Kidney tubule cell (primary cell): ENCODE data around the gene ANO2.

Source experiments
- DNase-seq: peaks from one replicate; pipeline ENCODE4 v3.0.0-alpha.2; 2018; ENCODE audit warnings: low spot score

The ANO2 gene

GRCh38 chr12:5817246-5817645 lies 127.8 kb downstream of the ANO2 start:
- DNase-seq = peak; percentile 72

GRCh38 chr12:5809586-5809985 lies 135.5 kb downstream of the ANO2 start:
- DNase-seq = no peak

GRCh38 chr12:5808981-5809380 lies 136.1 kb downstream of the ANO2 start:
- DNase-seq = peak; percentile 97

GRCh38 chr12:5807514-5808219 lies 137.4 kb downstream of the ANO2 start:
- peak; percentile 42 for DNase-seq

- peak; percentile 93 for DNase-seq
Measured at GRCh38 chr12:5807090-5807414, 138.0 kb downstream of the ANO2 start.

- peak; percentile 87 for DNase-seq
Measured at GRCh38 chr12:5806371-5807089, 138.5 kb downstream of the ANO2 start.

- no peak for DNase-seq
Measured at GRCh38 chr12:5803532-5803931, 141.5 kb downstream of the ANO2 start.

- peak; percentile 17 for DNase-seq
Measured at GRCh38 chr12:5798242-5799015, 146.6 kb downstream of the ANO2 start.

- DNase-seq = no peak
Measured at GRCh38 chr12:5797661-5798060, 147.4 kb downstream of the ANO2 start.

GRCh38 chr12:5796959-5797225 lies 148.2 kb downstream of the ANO2 start:
- no peak for DNase-seq

GRCh38 chr12:5796171-5796958 lies 148.7 kb downstream of the ANO2 start:
- DNase-seq = peak; percentile 30

- no peak for DNase-seq
Measured at GRCh38 chr12:5794156-5794555, 150.9 kb downstream of the ANO2 start.

- no peak for DNase-seq
Measured at GRCh38 chr12:5792343-5792742, 152.7 kb downstream of the ANO2 start.

- DNase-seq = peak; percentile 55
Measured at GRCh38 chr12:5789469-5789968, 155.5 kb downstream of the ANO2 start.

- DNase-seq = no peak
Measured at GRCh38 chr12:5787828-5788227, 157.2 kb downstream of the ANO2 start.

- DNase-seq = no peak
Measured at GRCh38 chr12:5785601-5786000, 159.5 kb downstream of the ANO2 start.

GRCh38 chr12:5784462-5785130 lies 160.5 kb downstream of the ANO2 start:
- no peak for DNase-seq

- no peak for DNase-seq
Measured at GRCh38 chr12:5783289-5783920, 161.7 kb downstream of the ANO2 start.

- no peak for DNase-seq
Measured at GRCh38 chr12:5780536-5780935, 164.5 kb downstream of the ANO2 start.

GRCh38 chr12:5779401-5779800 lies 165.7 kb downstream of the ANO2 start:
- no peak for DNase-seq

- no peak for DNase-seq
Measured at GRCh38 chr12:5778821-5779220, 166.2 kb downstream of the ANO2 start.
